ENCODE measurements around the gene TIMP1. TPM values are rescaled to one million over a fixed set of nuclear protein-coding genes. Genes with fewer than 3 reads are reported as not detected.

Gene TIMP1
- total and polyA plus RNA-seq, 2 of the 13 experiments (the other 11 are each of a cell fraction or from before 2014, with no cell fraction given) = 12.3 to 45.8 TPM

GRCh38 chrX:47607091-47607490, 24.9 kb downstream of the TIMP1 start:
- FAIRE-seq = no peak
- H3K79me2 ChIP-seq (ENCODE audit: insufficient read depth, low read length) = no peaks in the 10 kb centered on the region
- intact Hi-C loops (cut with micrococcal nuclease; ENCODE audit: unreplicated experiment) = no loop called here

More at GRCh38 chrX:47607091-47607490, 24.9 kb downstream of the TIMP1 start:
- Histone ChIP-seq H3K4me2 (ENCODE audit: low read depth, low read length) (no peak overlapping the region), H3K27me3 (ENCODE audit: control insufficient read depth in 1 of 2, insufficient read depth in 2 of 2, low read length in 2 of 2) (no peaks in the 10 kb centered on the region), H4K20me1 (ENCODE audit: insufficient read depth, low read length) (no peaks in the 10 kb centered on the region), H3K9me3 (ENCODE audit: low read length) (no peaks in the 10 kb centered on the region), H3K4me3 (replicated peaks in 1 of 3; ENCODE audit: insufficient read depth in 1 of 3, low read depth in 2 of 3, low read length in 3 of 3) (no peak overlapping the region), H3K27ac (ENCODE audit: extremely low read length, insufficient read depth, low read length) (no peak overlapping the region), H3K9ac (ENCODE audit: insufficient read depth, low read depth, low read length) (no peak overlapping the region), H2AFZ (ENCODE audit: low read length) (no peak overlapping the region), H3K36me3 (replicated peaks in 1 of 2; ENCODE audit: control insufficient read depth in 1 of 2, insufficient read depth in 2 of 2, low read length in 2 of 2) (no peaks in the 10 kb centered on the region), H3K4me1 (ENCODE audit: insufficient read depth, low read length) (no peaks in the 10 kb centered on the region)
- TF ChIP-seq SKI (IDR thresholded peaks at IDR 0.05; ENCODE audit: partially characterized antibody) = no peak
- no peak for TF ChIP-seq ZNF615 (CRISPR knock-in tag; IDR thresholded peaks at IDR 0.05; ENCODE audit: borderline replicate concordance)
- TF ChIP-seq ZHX1 (CRISPR knock-in tag; IDR thresholded peaks at IDR 0.05; ENCODE audit: low read depth) = no peak
- TF ChIP-seq SALL1 (CRISPR knock-in tag; IDR thresholded peaks at IDR 0.05) = no peak
- TF ChIP-seq ZSCAN22 (CRISPR knock-in tag; IDR thresholded peaks at IDR 0.05) = no peak
- no peak for TF ChIP-seq NR2F2 (IDR thresholded peaks at IDR 0.05; ENCODE audit: borderline replicate concordance, low read depth)
- no peak for TF ChIP-seq TRIM22 (IDR thresholded peaks at IDR 0.05)
- TF ChIP-seq BCLAF1 (IDR thresholded peaks at IDR 0.05) = no peak
- TF ChIP-seq ZNF616 (CRISPR knock-in tag; IDR thresholded peaks at IDR 0.05; ENCODE audit: low read depth) = no peak
- no peak for TF ChIP-seq ZBTB25 (CRISPR knock-in tag; IDR thresholded peaks at IDR 0.05)
- no peak for TF ChIP-seq SOX13 (IDR thresholded peaks at IDR 0.05)
- TF ChIP-seq SOX13 (CRISPR knock-in tag; conservative IDR thresholded peaks at IDR 0.05 in 1 of 2, IDR thresholded peaks at IDR 0.05 in 1 of 2) = no peak
- POLR2A ChIA-PET = no interaction called here
- DNase-seq (ENCODE audit: low spot score) (no peak), ATAC-seq (no peak)
- CTCF ChIA-PET (ENCODE audit: low intra/inter-chr PET ratio, low total read pairs) = no interaction called here
- no TSS peak for BruUV-seq (replicated peaks)
- in situ Hi-C loops (cut with HindIII; ENCODE audit: extremely low pct_ligation_motif_present, low pct_unique_long_range_greater_than_20kb) = no loop called here

Measured in HepG2 (cell line).